Left lung (tissue), 10 donors: Measurements from ENCODE around the gene PRODH. TPM values are rescaled to one million over a fixed set of nuclear protein-coding genes. Genes with fewer than 3 reads are reported as not detected.
"Not testable (repeated sequence)": the region's sequence is repeated elsewhere in the genome, so short reads cannot be mapped to it uniquely, and the experiment has no call there.

ENCODE experiments used
- ATAC-seq: fragments of 200-7000 bp; cut with Tn5 transposase; one replicate; pipeline ENCODE4 v1.9.1; 2020; ENCODE audit warnings: moderate library complexity
- DNase-seq, 4 donors: peaks; one replicate each; pipeline ENCODE4 v3.0.0-alpha.2; 2013 to 2020
- H3K27ac ChIP-seq, 2 donors: fragments of 200-600 bp; sonication (generic) in 1 of 2; one replicate each; pipeline versions ENCODE4 v1.5.0 to v1.8.0; 2020 to 2021
- H3K27me3 ChIP-seq, 2 donors: fragments of 200-600 bp; sonication (generic) in 1 of 2; one replicate each; pipeline versions ENCODE4 v1.5.0 to v1.8.0; 2020 to 2021
- H3K36me3 ChIP-seq, 2 donors: fragments of 200-600 bp; sonication (generic) in 1 of 2; one replicate each; pipeline versions ENCODE4 v1.5.0 to v1.8.0; 2020 to 2021
- H3K4me1 ChIP-seq, 2 donors: fragments of 200-600 bp; one replicate each; pipeline ENCODE4 v1.8.0; 2021
- H3K4me3 ChIP-seq, 2 donors: fragments of 200-600 bp; sonication (generic) in 1 of 2; one replicate each; pipeline versions ENCODE4 v1.5.0 to v1.8.0; 2020 to 2021; ENCODE audit warnings: mild to moderate bottlenecking in 1 of 2
- H3K9me3 ChIP-seq, 2 donors: fragments of 200-600 bp; sonication (generic) in 1 of 2; one replicate each; pipeline versions ENCODE4 v1.5.0 to v1.8.0; 2020 to 2021
- CTCF ChIP-seq, 2 donors: fragments of 200-600 bp; sonication (generic) in 1 of 2; IDR thresholded peaks; one replicate each; pipeline versions ENCODE4 v1.5.0 to v1.8.0; 2021; ENCODE audit warnings: antibody characterized with exemption in 2 of 2
- intact Hi-C, 2 donors: fragments of 100-400 bp; cut with DNase I; formaldehyde crosslinking; loops; one replicate each; pipeline versions ENCODE4 v1.11.2 to v1.14.2; 2022
- polyA plus RNA-seq, 6 donors: library from polyadenylated mRNA; unstranded; fragments of 120-200 nt; gene quantifications; one replicate each; pipeline ENCODE4 v1.2.1, GENCODE V29; 2013; ENCODE audit not compliant: insufficient read length in 6 of 6
- total RNA-seq, 2 donors: library from RNA; stranded (reverse); fragmentation: NEBNext Ultra II Directional; extraction: Animal tissue kit (Norgen Biotek cat#: 25700); gene quantifications; one replicate each; pipeline ENCODE4 v1.2.1, GENCODE V29; 2021
- donor health status: DM: no; HTN: yes; CAD: no.
- donor health status: DM: no; HTN: no; CAD: no.

Gene PRODH
- total and polyA plus RNA-seq, 8 donors, result 17.2 to 77.9 (median 46.5) TPM

- peaks cover 0 to 7% of the 10 kb centered on the region in 2 donors for H3K9me3 ChIP-seq
- no peak overlapping the region for H3K27ac ChIP-seq
- DNase-seq, result peak in 1 of 4 donors; percentile 21
- no peak for TF ChIP-seq CTCF (IDR thresholded peaks at IDR 0.05)
- no peak overlapping the region for H3K4me3 ChIP-seq
- H3K27me3 ChIP-seq, result peaks cover 5 to 29% of the 10 kb centered on the region in 2 donors
- peaks cover 0 to 3% of the 10 kb centered on the region in 2 donors for H3K4me1 ChIP-seq
- ATAC-seq, result no peak
- H3K36me3 ChIP-seq, result no peaks in the 10 kb centered on the region
- intact Hi-C loops, result no loop called here
Observed at GRCh38 chr22:18975434-18976196, 39.5 kb upstream of the PRODH start.

DNA sequence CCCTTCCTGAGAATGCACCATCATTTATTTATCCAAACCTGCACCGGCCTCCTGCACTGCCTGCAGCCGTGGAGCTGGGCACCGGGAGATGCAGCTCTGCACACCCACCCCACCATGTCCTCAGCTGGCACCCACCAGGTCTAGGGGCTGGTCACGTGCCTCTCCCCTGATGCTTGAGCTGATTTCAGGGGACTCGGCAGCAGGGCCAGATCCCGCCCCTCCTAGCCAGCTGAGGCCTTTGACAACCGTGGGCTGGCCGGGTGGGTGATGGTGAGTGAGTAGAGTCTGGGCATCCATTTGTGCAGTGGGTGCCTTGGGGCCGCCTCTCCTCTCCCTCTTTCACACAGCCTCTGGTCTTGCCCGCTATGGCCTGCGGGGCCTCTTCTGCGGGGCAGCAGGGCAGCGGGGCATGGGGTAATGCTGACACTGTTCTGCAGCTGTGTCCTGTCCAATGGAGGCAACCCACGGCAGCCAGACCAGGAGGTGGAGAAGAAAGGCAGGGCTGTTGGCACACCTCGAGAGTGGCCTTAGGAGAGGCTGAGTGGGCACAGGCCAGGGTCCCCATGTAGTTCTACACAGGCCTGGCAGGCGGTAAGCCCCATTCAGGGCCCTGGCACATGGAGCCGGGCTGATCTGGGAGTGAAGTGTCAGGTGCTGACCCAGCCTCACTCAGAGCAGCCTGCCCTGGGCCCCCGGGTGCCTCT is 38.5 kb upstream of the PRODH start:
- H3K4me1 ChIP-seq, result peaks cover 0 to 6% of the 10 kb centered on the region in 2 donors

GRCh38 chr22:18973264-18974031 is 37.4 kb upstream of the PRODH start:
- no peak for TF ChIP-seq CTCF (IDR thresholded peaks at IDR 0.05)
- H3K36me3 ChIP-seq, result no peaks in the 10 kb centered on the region
- H3K27ac ChIP-seq, result no peak overlapping the region
- H3K4me3 ChIP-seq, result no peak overlapping the region
- peaks cover 0 to 6% of the 10 kb centered on the region in 2 donors for H3K4me1 ChIP-seq
- peaks cover 10 to 50% of the 10 kb centered on the region in 2 donors for H3K27me3 ChIP-seq
- no peaks in the 10 kb centered on the region for H3K9me3 ChIP-seq
- ATAC-seq (no peak), DNase-seq (peak in 1 of 4 donors; percentile 52)
- intact Hi-C loops, result no loop called here

More for the DNA sequence above, 38.5 kb upstream of the PRODH start:
- intact Hi-C loops, result no loop called here
- Histone ChIP-seq H3K4me3 (no peak overlapping the region), H3K36me3 (no peaks in the 10 kb centered on the region), H3K27ac (no peak overlapping the region), H3K27me3 (peaks cover 10 to 39% of the 10 kb centered on the region in 2 donors), H3K9me3 (no peaks in the 10 kb centered on the region)
- ATAC-seq (no peak), DNase-seq (peak in 1 of 4 donors; percentile 64)
- TF ChIP-seq CTCF (IDR thresholded peaks at IDR 0.05), result no peak

- ATAC-seq, H3K9me3 ChIP-seq, H3K36me3 ChIP-seq, H3K4me1 ChIP-seq, intact Hi-C loops, H3K4me3 ChIP-seq, H3K27ac ChIP-seq: not testable (repeated sequence)
- H3K27me3 ChIP-seq, result peaks cover 10 to 59% of the 10 kb centered on the region in 2 donors
- DNase-seq, result peak in 1 of 4 donors; percentile 14
Observed at GRCh38 chr22:18972591-18972990, 36.5 kb upstream of the PRODH start.

- H3K27me3 ChIP-seq, result peaks cover 10 to 65% of the 10 kb centered on the region in 2 donors
- DNase-seq, intact Hi-C loops, ATAC-seq, H3K9me3 ChIP-seq, H3K36me3 ChIP-seq, H3K4me3 ChIP-seq, H3K4me1 ChIP-seq, H3K27ac ChIP-seq: not testable (repeated sequence)
Observed at GRCh38 chr22:18972029-18972428, 35.9 kb upstream of the PRODH start.
